T47D (cell line): ENCODE data around the gene MYO16.
A peak's percentile ranks its signal among the peaks of the same experiment; 100 is the strongest.

Experiments
- DNase-seq, 2 experiments: peaks; one replicate each; pipeline versions ENCODE4 v3.0.0 to v3.0.0-alpha.2; 2011 to 2012; ENCODE audit warnings: low read depth in 1 of 2, low spot score in 1 of 2
- JUND ChIP-seq: IDR thresholded peaks from 2 replicates; pipeline ENCODE4 v1.6.1; 2012; ENCODE audit warnings: low read depth
- in situ Hi-C: cut with HindIII; loops from 2 replicates; pipeline ENCODE4 v1.10.0; 2016; ENCODE audit warnings: low sequenced_read_pairs, low pct_unique_long_range_greater_than_20kb

MYO16 gene

DNA sequence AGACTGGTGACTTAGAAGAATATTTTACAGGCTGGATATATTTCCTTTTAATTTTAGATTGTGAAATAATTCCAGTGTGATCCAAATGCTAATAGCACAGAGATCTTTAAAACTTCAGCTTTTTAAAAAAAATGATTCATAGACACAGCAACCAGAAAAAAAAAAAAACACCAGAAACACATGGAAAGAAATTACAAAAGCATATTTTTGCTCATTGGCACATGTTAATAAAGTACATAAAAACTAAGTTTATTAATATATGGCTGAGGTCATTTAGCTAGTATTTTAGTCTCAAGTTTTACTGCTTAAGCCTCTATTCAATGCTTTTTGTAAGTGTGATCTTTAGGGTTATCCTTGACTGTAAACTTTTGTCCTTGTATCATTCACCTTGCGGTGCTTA is 577 bp downstream of the MYO16 start:
- TF ChIP-seq JUND, result no peak
- DNase-seq, result no peak
- in situ Hi-C loops, result no loop called here

DNA sequence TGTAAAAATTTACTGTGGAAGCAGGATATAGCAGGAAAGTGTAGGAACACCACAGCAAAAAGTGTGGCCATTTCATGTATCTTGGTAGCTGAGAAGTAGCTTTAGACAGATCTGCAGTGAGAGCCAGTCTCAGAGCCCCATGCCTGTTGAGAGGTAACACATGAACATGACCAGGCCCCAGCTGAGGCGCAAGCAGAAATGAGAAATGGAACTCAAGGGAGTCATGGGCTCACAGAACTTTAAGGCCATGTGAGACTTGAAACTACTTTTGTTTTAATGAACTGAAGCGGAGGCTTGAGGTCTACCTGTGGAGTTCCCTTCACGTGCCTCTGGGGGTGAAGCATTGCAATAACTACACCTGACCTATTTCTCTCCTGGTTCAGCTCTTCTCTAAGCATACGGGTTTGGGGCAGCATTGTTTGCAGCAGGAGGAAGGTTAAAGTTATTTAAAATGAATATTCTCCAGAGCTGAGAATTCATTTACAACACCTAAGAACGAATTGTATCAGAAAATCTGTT is 3.3 kb downstream of the MYO16 start:
- TF ChIP-seq JUND, result no peak
- no peak for DNase-seq
- in situ Hi-C loops, result no loop called here

DNA sequence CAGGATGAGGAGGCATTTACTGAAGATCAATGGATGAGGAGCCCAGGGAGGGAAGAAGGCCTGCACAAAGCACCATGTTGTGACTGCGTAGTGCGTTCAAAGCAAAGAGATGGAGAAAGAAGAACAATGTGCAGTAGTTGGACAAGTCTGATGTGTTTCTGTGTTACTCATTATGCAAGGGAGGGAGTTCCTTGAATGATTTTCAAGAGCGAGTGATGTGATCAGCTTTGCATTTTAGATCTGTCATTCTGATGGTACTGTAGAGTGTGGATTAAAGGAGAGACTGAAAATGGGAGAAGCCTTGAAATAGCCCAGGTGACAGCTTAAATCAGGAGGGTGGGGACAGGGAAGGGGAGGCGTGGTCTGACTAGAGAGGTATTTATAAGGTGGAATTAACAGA is 9.5 kb downstream of the MYO16 start:
- in situ Hi-C loops, result no loop called here
- no peak for TF ChIP-seq JUND
- no peak for DNase-seq

DNA sequence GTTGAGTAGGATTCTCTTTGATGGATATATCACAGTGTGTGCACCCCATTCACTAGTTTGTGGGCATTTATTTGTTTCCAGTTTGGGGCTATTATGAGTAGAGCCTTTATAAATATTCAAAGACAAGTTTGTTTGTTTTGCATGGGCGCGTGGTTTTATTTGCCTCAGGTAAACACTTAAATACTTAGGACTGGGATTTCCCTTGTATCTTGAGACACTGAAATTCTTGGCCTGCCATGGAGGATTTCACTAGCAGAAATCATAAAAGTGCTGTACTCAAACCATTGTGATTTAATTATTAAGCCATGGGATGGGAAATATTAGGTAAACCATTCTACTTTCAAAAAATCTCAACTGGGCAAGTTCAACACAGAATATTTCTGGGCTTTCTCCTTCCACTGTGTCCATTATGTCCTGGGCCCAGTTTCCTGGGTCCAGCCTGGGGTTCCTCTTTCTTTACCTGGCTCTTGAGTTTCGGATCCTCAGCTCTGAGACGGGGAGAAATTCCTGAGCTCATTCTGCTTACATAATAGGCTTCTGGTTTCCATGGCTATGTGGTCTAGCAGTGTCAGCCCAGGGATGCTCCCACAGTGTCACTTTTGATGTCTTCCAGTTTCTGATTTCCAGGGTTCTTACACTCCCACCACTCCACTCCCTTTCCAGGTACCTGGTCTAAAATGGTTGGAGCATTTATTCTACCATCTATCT is 14.4 kb downstream of the MYO16 start:
- DNase-seq, result peak in 1 of 2 experiments; percentile 36
- in situ Hi-C loops, result no loop called here
- no peak for TF ChIP-seq JUND

DNA sequence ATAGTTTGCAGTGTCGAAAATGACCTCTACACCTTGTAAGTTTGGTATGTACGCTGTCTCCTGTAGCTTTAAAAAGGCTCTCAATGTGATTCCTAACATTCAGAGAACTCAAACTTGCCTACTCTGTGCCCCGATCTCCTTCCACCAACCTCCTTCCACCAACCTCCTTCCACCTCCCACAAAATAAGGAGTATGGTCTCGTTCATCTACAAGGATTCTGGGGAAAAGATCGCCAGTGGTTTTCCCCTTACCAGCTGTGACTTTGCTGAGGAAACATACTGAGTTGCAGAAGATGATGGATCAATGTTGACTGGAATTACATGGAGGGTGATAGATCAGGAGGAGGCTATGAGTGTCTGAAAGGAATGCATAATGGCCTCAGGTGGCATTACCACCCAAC is 16.0 kb downstream of the MYO16 start:
- TF ChIP-seq JUND, result no peak
- DNase-seq, result no peak
- in situ Hi-C loops, result no loop called here

DNA sequence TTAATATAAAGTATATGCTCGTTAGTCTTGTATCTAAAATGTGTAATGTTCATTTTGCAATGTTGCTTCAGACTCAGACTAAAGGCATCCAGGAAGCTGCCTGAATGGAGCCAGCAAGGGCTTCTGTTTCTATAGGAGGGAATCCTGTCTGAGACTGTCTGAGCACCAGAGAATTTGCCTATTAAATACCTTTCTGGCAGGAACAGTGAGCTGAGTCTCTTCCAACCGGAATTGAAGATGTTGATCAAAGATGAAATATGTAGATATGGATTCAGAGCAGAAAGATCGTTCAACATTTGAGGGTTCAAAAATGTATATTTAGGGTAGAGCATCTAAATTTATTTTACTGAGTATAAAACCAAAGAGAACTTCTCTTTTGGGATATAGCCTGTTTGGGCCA is 20.9 kb downstream of the MYO16 start:
- DNase-seq, result peak in 1 of 2 experiments; percentile 13
- in situ Hi-C loops, result no loop called here
- no peak for TF ChIP-seq JUND

DNA sequence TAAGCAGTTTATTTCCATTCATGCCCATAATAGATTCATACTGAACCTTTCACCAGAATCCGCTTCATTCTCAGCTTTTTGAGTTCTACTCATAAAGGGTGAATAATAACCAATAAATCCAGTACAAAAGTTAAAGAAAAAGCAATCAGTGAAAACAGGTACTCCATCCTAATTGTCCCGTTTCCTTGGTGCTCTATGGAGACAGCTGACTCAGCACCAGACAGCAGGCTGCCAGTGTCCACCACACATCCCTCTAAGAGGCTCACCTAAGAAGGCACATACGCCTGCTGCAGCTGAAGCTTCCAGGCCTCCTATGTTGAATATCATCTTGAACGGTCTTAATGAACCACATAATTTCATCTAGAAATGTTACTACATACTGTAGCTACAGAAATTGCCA is 27.3 kb downstream of the MYO16 start:
- no peak for DNase-seq
- in situ Hi-C loops, result no loop called here
- TF ChIP-seq JUND, result no peak

DNA sequence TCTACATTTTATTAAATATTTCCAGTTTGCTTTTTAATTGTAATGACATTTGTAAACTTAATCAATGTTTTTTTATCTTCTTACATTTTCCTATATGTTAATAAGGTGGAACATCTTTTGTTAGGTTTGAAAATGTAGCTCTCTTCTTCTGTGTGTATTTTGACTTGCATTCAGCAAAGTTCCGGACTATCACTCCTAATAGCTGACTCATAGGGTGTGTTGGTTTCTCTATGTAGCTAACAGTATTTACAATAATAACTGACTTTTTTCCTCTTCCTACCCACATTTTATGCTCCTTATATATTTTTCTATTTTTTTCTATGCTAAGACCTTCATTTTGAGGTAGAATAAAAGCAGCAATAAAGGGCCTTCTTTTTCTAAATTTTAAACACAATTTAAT is 28.1 kb downstream of the MYO16 start:
- TF ChIP-seq JUND, result no peak
- in situ Hi-C loops, result no loop called here
- DNase-seq, result no peak

DNA sequence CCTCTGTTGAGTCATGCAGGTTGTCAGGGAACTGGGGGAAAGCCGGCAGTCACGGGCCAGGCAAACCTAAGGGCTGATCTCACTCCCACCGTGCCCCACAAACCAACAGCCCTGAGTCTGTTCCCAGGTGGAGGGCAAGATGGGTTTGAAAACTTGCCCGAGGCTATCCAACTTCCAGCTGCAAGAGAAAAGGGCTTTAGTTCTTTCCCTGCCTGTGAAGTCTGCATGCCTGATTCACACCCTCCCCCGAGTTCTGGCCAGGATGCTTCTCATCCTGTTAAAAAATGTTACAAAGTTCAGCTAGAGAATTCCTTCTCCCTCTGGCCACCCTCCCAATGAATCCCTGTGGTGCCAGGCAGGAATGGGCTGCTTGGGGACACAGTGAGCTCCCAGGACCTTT is 33.1 kb downstream of the MYO16 start:
- in situ Hi-C loops, result no loop called here
- DNase-seq, result no peak
- TF ChIP-seq JUND, result no peak

DNA sequence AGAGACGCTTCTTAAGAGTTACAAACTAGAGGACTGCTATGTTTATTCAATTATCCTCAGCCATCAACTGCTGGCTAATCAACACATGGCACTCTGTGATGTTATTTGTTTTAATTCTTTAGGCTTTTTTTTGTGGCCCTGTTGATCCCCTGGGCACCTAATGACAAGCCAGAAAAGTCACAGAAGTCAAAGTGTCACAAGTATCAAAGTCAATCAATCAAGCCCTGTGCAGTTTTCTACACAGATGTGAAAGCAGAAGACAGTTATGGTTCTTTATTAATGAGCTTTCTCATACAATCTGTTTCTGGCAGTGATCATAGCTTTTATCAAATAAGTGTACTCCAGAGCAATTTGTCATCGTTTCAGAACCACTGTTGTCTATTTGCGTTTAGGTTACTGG is 34.3 kb downstream of the MYO16 start:
- TF ChIP-seq JUND, result no peak
- in situ Hi-C loops, result no loop called here
- DNase-seq, result no peak

DNA sequence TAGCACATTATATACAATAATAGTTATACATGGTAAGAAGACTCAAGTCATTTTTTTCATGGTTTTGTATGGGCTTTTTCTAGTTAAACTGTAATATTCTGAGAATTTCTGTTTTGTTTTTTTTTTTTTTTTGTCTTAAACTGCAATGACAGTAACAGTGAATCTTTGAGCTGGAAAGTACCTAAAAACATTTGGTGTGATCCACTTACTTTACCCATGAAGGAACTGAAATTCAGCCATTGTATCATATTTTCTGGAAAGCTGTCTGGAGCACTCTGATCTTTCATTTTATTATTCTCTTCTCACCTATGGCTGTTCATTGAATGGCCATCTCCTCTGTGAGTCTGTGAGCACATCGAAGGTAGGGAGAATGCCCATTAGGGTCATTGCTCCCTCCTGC is 37.8 kb downstream of the MYO16 start:
- TF ChIP-seq JUND, result no peak
- in situ Hi-C loops, result no loop called here
- DNase-seq, result no peak

DNA sequence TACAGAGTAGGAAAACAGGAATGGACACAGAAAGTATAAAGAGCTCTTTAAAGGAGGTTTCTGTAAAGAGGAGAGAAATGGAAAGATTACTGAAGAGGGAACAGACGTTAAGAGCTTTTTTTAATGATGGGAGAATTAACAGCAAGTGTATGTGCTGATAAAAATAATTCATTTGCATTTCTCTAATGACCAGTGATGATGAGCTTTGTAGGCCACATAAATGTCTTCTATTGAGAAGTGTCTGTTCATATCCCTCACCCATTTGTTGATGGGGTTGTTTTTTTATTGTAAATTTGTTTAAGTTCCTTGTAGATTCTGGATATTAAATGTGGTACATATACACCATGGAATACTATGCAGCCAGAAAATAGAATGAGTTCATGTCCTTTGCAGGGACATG is 40.0 kb downstream of the MYO16 start:
- DNase-seq, result peak in 1 of 2 experiments; percentile 13
- in situ Hi-C loops, result no loop called here
- no peak for TF ChIP-seq JUND

DNA sequence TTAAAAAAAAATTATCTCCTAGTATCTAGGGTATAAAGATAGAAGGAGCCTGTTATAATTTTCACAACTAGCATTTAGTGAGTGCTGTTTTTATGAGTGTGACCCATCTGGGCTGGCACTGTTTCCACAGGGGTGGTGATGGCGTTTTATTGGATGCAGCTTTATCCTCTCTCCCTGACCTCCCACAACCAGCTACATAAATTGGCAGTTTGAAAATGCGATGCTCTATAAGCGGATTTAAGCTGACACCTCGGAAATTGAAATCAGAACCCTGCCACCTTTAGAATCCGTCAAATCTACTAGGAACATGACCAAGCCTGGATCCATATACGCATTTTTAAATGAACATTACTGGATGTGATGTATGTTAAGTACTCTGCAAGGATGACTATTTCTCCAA is 44.9 kb downstream of the MYO16 start:
- no peak for TF ChIP-seq JUND
- in situ Hi-C loops, result no loop called here
- no peak for DNase-seq

DNA sequence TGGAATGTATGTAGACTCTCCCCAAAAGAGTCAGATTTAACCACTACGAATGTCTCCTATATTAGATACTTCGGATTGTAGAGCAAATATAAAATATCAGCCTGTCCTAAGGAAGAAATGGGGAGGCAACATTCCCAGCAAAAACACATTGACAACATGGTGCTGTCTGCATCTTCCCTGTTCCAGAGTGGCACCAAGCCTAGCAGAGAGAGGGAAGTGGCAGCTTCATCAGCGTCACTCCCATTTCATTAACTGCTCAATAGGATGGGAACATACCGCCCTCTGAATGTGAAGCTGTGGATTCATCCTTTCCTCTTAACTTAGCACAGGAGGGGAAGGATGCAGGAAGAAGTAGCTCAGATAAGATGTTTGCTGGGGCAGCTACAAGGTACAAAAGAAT is 45.4 kb downstream of the MYO16 start:
- DNase-seq, result no peak
- no peak for TF ChIP-seq JUND
- in situ Hi-C loops, result no loop called here
